A204.1 (cell line): ENCODE data around the gene CFDP1.

Experiments
- FAIRE-seq: peaks from 2 replicates; lab custom pipeline; 2012; peaks lifted over from hg19 to GRCh38; lab: Jason Lieb, UNC

CFDP1 gene

GRCh38 chr16:75372236-75372856 lies 61.0 kb downstream of the CFDP1 start:
- no peak for FAIRE-seq

- FAIRE-seq, result no peak
Observed at GRCh38 chr16:75371171-75371570, 62.1 kb downstream of the CFDP1 start.

DNA sequence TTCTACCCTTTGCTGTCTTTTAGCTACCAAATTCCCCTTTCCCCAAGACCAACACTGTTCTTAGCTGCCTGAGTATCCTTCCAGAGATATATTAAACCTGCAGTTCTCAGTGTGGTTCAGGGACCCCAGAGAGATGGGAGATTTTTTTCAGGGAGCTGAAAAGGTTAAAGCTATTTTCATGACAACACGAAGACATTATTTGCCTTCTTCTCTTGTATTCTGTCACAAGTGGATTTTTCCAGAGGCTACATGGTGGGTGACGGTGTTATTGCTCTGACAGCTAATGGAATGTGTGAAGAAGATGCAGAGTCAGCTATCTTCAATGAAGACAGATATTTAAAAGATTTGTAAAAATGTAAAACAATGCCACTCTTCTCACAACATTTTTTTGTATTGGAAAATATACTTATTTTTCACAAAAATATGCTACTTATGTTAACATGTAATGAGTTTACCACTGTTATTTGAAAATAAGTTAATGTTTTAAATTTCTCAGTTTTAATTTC lies 69.0 kb downstream of the CFDP1 start:
- FAIRE-seq, result no peak

DNA sequence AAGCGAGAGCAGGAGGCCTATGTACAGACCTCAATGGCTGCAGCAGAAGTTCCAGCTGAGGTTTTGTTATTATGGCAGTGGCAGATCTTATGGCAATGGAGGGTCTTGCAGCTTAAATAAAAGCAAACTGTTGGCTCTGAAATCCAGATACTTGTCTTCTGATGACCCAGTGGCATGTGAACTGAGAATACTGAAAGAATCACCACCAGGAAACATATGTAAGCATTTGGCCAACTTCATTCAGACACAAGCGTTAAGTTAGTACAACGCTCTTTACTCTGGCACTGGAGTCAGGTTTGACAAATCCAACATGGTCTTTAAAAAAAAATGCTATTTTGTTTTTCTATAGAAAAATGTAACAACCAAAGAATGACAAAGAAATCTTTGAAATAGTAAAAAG lies 70.5 kb downstream of the CFDP1 start:
- no peak for FAIRE-seq

GRCh38 chr16:75361936-75362335 lies 71.4 kb downstream of the CFDP1 start:
- no peak for FAIRE-seq

DNA sequence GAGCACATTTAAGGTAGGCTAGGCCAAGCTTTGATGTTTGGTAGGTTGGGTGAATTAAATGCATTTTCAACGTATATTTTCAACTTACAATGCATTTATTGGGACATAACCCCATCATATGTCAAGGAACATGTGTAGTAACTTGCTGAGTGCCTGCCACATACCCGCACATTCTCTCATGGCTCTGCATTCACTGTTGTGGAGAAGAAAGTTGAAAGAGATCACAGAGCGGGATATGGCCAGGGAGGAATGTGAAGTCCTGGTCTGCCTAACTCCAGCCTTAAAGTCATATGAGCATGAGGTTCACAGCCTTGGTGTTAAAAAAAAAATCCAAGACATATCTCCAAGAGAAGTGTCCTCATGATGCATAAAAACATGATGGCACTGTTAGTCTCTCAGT lies 79.1 kb downstream of the CFDP1 start:
- FAIRE-seq, result no peak

DNA sequence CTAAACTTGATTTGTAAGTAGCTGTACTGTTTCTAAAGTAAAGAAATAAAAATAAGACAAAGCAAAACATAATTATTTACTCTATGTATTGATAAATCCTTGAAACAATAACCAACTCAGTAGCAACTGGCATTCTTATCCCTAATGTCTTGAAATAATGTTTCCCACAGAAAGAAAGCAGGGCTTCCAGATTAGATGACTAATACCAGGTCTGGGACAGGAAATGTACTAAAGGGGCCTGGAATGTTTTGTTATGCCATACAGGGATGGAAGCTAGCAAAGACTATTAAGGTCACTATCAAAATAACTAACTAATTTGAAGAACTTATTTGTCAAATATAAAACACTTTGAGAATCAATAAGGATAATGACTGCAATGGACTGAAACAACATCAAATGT lies 82.1 kb downstream of the CFDP1 start:
- no peak for FAIRE-seq

- FAIRE-seq, result no peak
Observed at GRCh38 chr16:75345711-75346110, 87.6 kb downstream of the CFDP1 start.

DNA sequence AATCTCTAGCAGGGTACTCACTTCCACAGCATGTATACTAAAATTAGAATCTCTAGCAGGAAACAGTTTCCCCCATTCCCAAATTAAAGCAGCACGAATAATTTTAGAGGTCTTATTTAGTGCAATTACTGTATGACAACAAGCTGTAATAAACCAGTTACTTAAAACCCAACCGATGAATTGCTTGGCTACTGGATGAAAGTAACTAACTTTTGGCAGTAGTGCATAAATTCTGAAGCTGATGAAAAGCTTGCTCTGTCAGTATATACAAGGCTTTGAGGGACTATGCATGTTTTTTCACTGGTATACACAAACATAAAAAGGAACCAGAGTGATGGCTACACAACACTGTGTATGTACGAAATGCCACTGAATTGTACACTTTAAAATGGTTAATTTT lies 89.4 kb downstream of the CFDP1 start:
- FAIRE-seq, result no peak

- no peak for FAIRE-seq
Observed at GRCh38 chr16:75343286-75343685, 90.0 kb downstream of the CFDP1 start.

DNA sequence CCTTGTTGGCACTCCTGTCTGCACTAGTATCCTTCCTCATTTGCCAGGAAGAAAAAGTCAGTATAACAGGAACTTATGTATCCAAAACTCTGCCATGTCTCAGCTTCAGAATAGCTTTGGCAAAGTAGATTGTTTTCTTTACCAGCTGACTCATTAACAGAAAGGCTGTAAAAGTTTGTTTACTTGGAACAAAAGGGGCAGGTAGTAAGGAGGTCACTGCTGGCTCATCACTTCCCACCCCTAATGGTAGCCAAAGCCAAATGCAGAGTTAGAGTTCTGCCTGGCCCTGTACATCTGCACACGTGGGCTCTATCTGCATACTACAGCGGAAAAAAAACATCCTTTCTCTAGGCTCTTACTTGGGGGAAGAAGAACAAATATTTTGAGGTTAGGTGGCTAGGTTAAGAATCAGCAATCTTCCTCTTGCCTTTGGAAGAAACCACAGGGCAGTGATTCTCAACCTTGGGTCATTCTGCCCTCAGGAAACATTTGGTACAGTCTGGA lies 90.9 kb downstream of the CFDP1 start:
- FAIRE-seq, result no peak

DNA sequence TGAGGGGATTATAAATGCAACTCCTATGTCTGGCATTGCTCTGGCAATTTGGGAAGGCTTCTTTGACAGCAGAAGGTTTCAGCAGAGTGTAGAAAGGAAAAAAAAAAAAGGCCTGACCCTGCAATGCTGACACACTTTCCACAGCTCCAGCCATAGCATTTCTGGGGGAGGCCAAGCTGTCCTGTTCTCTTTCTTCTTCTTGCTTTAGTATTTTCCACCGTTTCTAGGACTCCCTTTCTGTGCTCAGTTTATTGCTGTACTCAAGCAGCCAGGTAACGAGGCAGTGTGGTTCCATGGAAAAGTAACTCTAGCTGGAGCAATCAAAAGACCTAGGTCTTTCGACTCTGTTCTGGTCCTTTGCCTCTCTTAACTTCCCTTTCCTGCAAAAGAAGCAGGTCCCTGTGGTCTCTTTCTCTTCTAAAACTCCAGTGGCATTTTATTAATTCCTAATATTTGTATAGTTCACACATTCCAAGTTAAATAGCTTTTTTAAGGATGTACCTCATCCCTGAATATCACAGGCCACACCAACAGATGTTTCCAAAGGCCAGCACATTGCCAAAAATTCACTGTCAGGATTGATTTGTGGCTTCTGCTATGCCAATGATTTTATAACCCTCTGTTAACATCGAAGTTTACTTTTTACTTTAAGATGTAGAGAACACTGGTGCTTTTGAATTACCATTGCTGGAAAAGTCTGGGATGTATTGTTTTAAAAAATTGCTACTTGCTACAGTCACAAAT lies 91.6 kb downstream of the CFDP1 start:
- FAIRE-seq, result no peak

DNA sequence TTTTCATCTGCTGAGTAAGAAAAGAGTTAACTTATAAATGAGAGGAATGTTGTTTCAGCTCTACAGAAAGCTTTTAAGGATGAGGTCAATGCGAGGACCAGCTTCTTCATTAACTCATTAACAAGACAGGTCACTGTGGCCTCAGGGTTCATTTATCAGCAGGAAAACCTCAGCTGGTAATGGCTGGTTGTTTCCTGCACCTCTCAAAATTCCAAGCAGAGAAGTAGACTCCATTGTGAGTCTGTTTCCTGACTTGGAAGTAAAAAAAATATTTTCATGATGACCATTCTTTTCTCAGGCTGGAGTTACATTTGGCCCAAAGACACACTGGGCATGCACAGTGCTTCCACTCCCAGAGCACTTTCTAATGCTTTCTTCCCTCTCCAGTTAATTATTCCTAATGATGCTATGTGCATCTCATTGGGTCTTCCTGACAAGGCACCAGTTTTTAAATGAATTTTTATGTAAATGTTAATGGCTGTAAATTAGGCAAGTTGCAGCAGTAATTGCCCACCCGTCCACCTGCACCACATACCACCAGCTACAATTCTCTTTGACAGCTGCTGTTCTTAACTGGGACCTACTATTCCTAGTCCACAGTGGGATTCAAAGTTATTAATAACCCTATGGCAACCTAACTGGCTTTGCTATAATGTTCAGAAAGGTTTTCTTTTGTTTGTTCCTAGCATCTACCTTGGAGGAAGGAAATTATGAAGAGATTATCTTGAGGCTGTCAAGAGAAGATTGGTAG lies 92.4 kb downstream of the CFDP1 start:
- FAIRE-seq, result no peak

DNA sequence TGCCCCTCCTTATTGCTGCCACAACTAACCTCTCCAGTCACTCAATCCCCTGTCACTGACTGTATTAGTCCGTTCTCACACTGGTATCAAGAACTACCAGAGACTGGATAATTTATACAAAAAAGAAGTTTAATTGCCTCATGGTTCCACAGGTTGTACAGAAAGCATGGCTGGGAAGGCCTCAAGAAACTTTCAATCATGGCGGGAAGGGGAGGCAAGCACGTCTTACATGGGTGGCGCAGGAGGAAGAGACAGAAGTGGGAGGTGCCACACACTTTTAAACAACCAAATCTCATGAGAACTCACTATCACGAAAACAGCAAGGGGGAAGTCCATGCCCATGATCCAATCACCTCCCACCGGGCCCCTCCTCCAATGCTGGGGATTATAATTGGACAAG lies 95.9 kb downstream of the CFDP1 start:
- no peak for FAIRE-seq

- no peak for FAIRE-seq
Observed at GRCh38 chr16:75336521-75336920, 96.8 kb downstream of the CFDP1 start.

DNA sequence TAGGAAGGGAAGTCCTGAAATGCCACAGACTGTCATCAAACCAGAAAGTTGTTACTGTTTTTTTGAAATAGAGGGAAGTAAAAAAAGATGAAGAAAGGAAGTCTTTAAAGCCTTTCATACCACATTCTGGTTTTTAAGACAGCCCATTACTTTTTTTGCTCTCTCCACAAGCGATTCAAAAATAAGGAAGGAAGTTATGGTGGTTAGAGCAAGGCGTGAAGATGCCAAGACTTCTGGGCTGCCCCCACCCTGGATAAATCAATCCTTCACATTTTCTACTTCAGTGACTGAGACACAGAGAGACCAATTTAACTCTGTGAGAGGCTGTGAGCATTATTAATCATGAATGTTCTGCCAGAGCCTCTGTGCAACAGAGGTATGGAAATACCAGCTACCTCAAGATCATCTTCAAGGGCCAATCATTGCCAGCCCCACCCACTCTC lies 99.6 kb downstream of the CFDP1 start:
- FAIRE-seq, result no peak

DNA sequence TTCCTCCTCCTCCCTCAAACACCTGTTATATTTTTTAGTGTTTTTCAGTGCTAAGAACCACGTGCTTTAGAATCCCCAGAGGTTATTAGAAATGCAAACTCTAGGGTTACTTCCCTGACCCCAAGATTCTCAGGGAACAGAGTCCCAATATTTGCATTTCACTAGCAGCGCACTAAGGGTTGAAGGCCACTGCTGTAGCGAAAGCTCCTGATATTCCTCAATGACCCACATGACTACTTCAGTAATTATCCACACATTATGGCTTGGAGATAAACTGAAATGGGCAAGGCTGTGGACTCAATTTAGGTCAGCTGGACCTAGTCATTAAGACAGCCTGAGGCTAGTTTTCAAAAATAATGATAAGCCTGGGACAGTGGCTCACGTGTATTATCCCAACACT lies 103.4 kb downstream of the CFDP1 start:
- no peak for FAIRE-seq

- no peak for FAIRE-seq
Observed at GRCh38 chr16:75326333-75326732, 107.0 kb downstream of the CFDP1 start.

DNA sequence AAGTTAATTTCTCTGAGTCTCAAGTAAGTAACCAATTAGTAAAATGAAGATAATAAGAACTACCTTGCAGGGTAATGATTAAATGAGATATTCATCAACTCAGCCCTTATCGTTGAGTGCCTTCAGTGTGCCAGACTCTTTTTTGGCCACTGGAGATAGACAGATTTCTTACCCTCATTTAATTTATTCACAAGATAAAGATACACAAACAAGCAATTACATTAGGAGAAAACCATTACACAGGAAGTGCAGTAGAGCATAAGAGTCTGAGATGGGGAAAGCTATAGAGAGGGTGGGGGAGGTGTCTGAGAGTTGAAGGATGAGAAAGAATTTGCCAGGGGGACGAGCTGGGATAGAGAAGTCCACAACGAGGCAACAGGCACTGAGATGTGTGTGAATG lies 109.4 kb downstream of the CFDP1 start:
- no peak for FAIRE-seq

GRCh38 chr16:75323198-75323597 lies 110.1 kb downstream of the CFDP1 start:
- FAIRE-seq, result no peak

- no peak for FAIRE-seq
Observed at GRCh38 chr16:75322740-75323139, 110.6 kb downstream of the CFDP1 start.

- no peak for FAIRE-seq
Observed at GRCh38 chr16:75320435-75320834, 112.9 kb downstream of the CFDP1 start.
